ENCODE results near the gene ADAMTSL4.
"Not testable (repeated sequence)": the region's sequence is repeated elsewhere in the genome, so short reads cannot be mapped to it uniquely, and the experiment has no call there.

Gene ADAMTSL4

GRCh38 chr1:150577557-150578271 lies 28.5 kb downstream of the ADAMTSL4 start:
- DNase-seq: no peak
- TF ChIP-seq CTCF (IDR thresholded peaks at IDR 0.05; ENCODE audit: low read depth, low read length): no peak
- peaks cover 63% of the 10 kb centered on the region for H3K36me3 ChIP-seq
- H3K9me3 ChIP-seq: 0 out of 2 replicates have a peak, but pooled peaks cover 2% of the 10 kb centered on the region
- no peaks in the 10 kb centered on the region for H3K4me1 ChIP-seq
- H3K4me3 ChIP-seq (ENCODE audit: low read depth, low read length): peak overlapping the region; percentile 96
- H3K27me3 ChIP-seq: no peaks in the 10 kb centered on the region

- Histone ChIP-seq H3K4me1 (no peaks in the 10 kb centered on the region), H3K36me3 (peaks cover 55% of the 10 kb centered on the region), H3K4me3 (ENCODE audit: low read depth, low read length) (peak overlapping the region; percentile 96), H3K27me3 (no peaks in the 10 kb centered on the region), H3K9me3 (0 out of 2 replicates have a peak, but pooled peaks cover 2% of the 10 kb centered on the region)
- no peak for TF ChIP-seq CTCF (IDR thresholded peaks at IDR 0.05; ENCODE audit: low read depth, low read length)
- peak; percentile 37 for DNase-seq
Observed at GRCh38 chr1:150578272-150579109, 29.3 kb downstream of the ADAMTSL4 start.

- peaks cover 47% of the 10 kb centered on the region for H3K36me3 ChIP-seq
- DNase-seq: peak; percentile 94
- peak within 1 kb of the TSS; percentile 96 for H3K4me3 ChIP-seq (ENCODE audit: low read depth, low read length)
- no peaks in the 10 kb centered on the region for H3K27me3 ChIP-seq
- H3K4me1 ChIP-seq: no peaks in the 10 kb centered on the region
- TF ChIP-seq CTCF (IDR thresholded peaks at IDR 0.05; ENCODE audit: low read depth, low read length): no peak
- 0 out of 2 replicates have a peak, but pooled peaks cover 2% of the 10 kb centered on the region for H3K9me3 ChIP-seq
Observed at GRCh38 chr1:150579110-150579944, 30.1 kb downstream of the ADAMTSL4 start, which contains the start of gene MCL1. Gene MCL1, minus strand, starts transcription at chr1:150579610. Its CDS starts 80 bp downstream, at chr1:150579530.

- Histone ChIP-seq H3K27me3 (no peaks in the 10 kb centered on the region), H3K9me3 (0 out of 2 replicates have a peak, but pooled peaks cover 2% of the 10 kb centered on the region), H3K4me1 (no peaks in the 10 kb centered on the region), H3K4me3 (ENCODE audit: low read depth, low read length) (peak overlapping the region; percentile 96), H3K36me3 (peaks cover 39% of the 10 kb centered on the region)
- no peak for DNase-seq
- TF ChIP-seq CTCF (IDR thresholded peaks at IDR 0.05; ENCODE audit: low read depth, low read length): no peak
Observed at GRCh38 chr1:150579945-150580642, 30.9 kb downstream of the ADAMTSL4 start.

GRCh38 chr1:150580966-150581365 lies 31.8 kb downstream of the ADAMTSL4 start:
- not testable (repeated sequence) for H3K9me3 ChIP-seq; DNase-seq; H3K4me3 ChIP-seq (ENCODE audit: low read depth, low read length); H3K27me3 ChIP-seq; H3K4me1 ChIP-seq
- peaks cover 30% of the 10 kb centered on the region for H3K36me3 ChIP-seq

- DNase-seq; H3K27me3 ChIP-seq; H3K4me1 ChIP-seq; H3K4me3 ChIP-seq (ENCODE audit: low read depth, low read length); H3K9me3 ChIP-seq: not testable (repeated sequence)
- peaks cover 26% of the 10 kb centered on the region for H3K36me3 ChIP-seq
Observed at GRCh38 chr1:150581437-150581836, 32.2 kb downstream of the ADAMTSL4 start.

GRCh38 chr1:150581962-150582361 lies 32.8 kb downstream of the ADAMTSL4 start:
- DNase-seq; H3K9me3 ChIP-seq; H3K27me3 ChIP-seq; H3K4me1 ChIP-seq; H3K4me3 ChIP-seq (ENCODE audit: low read depth, low read length): not testable (repeated sequence)
- peaks cover 20% of the 10 kb centered on the region for H3K36me3 ChIP-seq

Measured in BE2C (cell line).